HG03558 (cell line): ENCODE measurements around the gene DPH7.
A peak's percentile ranks its signal among the peaks of the same experiment; 100 is the strongest.
"Not testable (repeated sequence)": the region's sequence is repeated elsewhere in the genome, so short reads cannot be mapped to it uniquely, and the experiment has no call there.

Experiments
- ATAC-seq: cut with Tn5 transposase; IDR thresholded peaks from one replicate; pipeline ENCODE4 v1.9.1; 2021; ENCODE audit warnings: moderate number of reproducible peaks; ENCODE audit not compliant: unreplicated experiment; ENCODE audit errors: extremely low read depth

The DPH7 gene

DNA sequence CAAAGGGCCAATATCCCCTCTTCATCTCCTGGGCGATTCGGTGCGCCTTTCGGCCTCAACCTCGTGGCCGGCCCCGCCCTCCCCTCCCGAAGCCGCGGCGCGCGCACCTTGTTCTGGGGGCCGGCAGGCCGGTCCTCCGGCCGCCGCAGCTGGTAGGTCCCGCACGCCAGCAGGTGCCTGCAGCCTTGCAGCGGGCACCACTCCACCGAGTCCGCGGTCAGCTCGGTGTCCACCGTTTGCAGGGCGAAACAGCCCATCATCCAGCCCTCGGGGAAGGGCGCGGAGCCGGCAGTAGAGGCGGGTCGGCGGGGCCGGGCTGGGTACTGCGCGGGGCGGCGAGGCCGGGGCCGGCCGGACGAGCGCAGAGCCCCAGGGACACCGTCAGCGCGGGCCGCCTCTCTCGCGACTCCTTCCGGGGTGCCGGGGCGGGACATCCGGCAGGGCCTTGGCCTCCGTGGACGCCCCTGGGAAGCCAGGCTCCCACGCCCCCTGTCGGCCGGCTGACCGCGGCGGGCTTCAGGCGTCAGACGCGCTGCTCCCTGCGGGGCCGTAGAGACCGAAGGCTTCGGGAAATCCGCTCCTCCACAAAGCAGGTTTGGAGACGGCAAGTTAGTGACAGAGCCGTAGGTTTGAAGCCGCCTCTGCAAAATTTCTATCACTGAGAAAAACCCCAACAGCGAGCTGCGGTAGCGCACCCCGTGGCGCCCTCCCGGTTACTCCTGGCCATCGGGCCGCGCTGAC is at the start of gene DPH7:
TSS of gene DPH7 (minus strand) at position 408 of the 741 bp plus-strand sequence. CDS start at position 260, 148 bp downstream.
- ATAC-seq: peak; percentile 74

DNA sequence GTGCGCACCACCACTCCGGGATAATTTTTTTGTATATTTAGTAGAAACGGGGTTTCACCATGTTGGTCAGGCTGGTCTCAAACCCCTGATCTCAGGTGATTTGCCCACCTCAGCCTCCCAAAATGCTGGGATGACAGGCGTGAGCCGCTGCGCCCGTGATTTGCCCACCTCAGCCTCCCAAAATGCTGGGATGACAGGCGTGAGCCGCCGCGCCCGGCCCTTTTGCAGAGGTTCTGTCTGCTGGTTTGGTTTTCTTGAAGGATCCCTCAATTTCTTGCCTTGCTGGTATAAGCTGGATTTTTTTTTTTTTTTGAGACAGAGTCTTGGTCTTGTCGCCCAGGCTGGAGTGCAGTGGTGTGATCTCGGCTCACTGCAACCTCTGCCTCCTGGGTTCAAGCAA is 48.7 kb upstream of the DPH7 start:
- ATAC-seq: not testable (repeated sequence)

DNA sequence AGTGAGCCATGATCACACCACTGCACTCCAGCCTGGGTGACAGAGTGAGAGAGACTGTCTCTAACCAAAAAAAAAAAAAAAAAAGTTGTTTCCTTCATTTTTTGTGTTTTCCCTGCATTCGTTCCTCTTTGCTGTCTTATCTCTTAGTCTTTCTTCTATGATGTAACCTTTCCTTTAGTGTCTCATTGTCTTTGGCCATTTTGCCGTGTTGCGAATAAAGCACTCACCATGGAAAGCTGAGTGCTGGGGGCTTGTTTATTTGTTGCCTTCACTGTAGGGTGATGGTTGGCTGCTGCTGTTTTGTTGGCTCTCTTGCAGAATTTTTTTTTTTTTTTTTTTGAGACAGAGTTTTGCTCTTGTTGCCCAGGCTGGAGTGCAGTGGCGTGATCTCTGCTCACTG is 47.7 kb upstream of the DPH7 start:
- ATAC-seq: no peak

DNA sequence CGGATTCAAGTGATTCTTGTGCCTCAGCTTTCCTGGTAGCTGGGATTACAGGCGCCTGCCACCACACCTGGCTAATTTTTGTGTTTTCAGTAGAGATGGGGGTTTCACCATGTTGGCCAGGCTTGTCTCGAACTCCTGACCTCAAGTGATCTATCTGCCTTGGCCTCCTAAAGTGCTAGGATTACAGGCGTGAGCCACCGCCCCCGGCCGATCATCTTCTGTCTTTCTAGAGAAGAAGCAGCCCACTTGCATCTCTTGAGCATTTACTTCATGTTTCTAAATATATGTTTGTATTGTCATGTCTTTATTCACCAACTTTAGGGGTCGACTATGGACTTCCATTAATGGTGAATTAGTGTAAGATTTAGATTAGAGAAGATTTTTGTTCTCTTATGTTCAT is 43.5 kb upstream of the DPH7 start:
- ATAC-seq: not testable (repeated sequence)

DNA sequence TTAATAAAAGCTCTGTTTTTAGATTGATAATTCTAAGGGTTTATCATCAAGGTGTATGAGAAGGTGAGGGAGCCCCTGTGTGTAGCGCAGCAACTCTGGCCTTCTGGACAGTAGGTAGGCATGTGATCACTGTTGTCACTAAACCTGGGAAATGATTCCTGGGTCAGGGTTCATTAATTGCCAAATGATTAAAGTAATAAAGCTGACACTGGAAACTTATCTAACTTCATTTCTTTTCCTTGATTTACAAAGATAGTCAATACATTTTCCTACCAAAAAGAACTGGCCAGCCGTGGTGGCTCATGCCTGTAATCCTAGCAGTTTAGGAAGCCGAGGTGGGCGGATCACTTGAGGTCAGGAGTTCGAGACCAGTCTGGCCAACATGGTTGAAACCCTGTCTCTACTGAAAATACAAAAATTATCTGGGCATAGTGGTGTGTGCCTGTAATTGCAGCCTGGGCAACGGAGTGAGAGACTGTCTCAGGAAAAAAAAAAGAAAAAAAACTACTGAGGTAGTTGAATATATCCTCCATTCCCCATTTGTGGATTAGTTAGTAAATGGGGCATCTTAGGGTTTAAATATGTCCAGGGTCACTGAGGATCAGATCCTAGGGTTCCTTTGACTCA is 42.5 kb upstream of the DPH7 start:
- no peak for ATAC-seq

DNA sequence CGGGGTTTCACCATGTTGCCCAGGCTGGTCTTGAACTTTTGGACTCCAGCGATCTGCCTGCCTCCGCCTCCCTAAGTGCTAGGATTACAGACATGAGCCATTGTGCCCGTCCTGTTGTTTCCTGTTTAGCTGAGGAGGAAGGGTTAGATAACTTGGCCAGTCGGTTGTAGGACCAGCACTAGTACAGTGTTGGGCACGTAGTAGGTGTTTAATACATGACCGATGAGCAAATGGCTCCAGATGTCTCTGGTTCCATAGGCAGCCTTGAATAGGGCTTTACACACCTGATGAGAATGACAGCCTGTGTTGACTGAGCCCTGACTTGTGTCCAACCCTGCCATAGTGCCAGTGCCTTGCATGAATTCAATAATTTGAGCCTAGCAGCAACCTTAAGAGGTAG is 41.9 kb upstream of the DPH7 start:
- no peak for ATAC-seq

DNA sequence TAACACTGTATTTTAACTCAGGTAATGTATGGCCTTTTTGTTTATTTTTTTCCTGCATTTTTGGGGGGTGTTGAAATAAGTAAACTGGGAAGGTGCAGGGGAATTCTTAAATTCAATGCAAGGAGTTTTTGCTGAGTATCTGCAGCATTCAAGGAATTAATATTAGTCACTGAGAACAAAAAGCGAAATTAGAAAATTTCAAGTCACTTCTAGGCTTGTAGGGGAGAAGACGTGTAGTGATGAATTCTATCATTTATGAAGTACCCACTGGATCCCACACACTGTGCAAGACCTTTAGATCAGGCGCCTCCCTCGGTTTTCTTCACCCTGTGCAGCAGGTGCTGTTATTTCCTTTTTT is 41.3 kb upstream of the DPH7 start:
- ATAC-seq: no peak

DNA sequence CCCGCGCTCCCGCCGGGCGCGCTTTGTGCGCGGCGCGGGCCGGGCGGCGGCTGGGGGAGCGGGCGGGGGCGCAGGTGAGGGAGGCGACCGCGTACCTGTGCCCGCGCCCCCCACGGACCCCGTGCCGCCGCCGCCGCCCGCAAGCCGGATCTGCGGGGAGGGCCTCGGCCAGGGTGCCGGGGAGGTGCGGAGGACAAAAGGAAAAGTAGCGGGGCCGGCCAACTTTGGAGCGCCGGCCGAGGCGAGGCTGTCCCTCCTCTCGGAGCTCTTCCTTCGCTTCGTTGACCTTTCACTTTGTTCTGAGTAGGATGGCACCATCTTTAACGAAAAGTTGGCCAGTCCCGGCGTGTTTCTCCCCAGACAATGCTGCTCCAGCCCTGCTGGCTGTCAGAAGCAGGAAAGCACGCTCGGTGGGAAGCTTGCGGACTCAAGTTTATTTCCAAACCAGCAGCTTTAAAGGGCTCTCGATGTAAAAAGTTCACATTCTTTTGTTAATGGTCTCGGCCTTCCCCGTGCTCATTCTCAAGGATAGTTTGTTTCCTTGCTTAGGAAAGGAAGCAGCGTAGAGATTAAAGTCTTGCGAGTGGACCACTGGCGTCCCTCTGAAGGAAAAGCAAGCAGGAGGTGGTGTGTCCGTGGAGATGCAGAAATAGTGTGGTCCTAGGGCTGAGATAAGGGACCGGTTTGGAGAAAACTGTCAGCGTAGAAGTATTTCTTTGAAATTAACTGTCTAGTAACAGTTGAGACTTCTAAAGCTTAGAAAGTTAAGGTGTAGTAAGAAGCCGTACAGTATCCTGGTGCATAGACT is 40.7 kb upstream of the DPH7 start:
- no peak for ATAC-seq

GRCh38 chr9:137618105-137619067 is 39.7 kb upstream of the DPH7 start, which contains the start of gene EHMT1:
Gene EHMT1 (plus strand): TSS chr9:137619005. CDS start chr9:137619029, 24 bp downstream.
- no peak for ATAC-seq

DNA sequence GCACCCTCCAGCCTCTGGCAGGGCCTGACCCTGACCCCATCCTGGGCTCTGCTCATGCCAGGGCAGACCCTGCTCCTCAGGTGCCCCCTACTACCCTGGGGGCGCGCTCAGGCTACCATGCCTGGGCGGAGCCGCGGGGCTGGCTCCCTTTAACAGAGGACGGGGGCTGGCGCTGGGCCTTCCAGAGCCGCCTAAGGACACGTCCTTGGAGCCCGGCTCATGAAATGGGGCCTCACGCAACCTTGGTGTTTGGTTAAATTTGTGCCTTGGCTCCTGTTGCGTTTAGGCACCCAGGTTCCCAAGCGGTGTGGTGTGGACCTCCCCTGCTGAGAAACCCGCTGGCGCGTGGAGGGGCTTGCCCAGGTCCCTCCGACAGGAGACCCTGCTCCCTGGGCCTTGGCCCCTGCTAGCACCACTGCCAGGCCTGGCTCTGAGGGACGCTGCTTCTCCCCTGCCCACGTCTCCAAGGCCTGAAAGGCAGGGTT is 36.7 kb upstream of the DPH7 start:
- ATAC-seq: no peak

DNA sequence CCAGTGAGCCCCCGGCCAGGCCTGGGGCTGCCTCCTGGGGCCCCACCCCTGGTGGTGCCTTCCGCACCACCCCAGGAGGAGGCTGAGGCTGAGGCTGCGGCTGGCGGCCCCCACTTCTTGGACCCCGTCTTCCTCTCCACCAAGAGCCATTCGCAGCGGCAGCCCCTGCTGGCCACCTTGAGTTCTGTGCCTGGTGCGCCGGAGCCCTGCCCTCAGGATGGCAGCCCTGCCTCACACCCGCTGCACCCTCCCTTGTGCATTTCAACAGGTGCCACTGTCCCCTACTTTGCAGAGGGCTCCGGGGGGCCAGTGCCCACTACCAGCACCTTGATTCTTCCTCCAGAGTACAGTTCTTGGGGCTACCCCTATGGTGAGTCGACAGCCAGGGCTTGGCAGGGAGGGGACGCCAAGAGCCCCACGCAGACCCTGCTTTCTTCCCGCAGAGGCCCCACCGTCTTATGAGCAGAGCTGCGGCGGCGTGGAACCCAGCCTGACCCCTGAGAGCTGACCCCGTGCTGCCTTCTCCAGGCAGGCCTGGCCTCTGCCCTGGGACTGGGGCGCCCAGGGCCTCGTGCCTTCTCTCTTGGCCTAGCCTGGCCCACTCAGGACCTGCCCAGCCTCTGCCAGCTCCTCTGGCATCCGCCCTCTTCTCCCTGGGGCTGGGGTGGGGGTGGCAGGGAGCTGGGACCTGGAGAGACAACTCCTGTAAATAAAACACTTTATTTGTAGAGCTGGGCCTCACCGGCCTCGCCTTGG is 36.1 kb upstream of the DPH7 start:
- ATAC-seq: no peak

DNA sequence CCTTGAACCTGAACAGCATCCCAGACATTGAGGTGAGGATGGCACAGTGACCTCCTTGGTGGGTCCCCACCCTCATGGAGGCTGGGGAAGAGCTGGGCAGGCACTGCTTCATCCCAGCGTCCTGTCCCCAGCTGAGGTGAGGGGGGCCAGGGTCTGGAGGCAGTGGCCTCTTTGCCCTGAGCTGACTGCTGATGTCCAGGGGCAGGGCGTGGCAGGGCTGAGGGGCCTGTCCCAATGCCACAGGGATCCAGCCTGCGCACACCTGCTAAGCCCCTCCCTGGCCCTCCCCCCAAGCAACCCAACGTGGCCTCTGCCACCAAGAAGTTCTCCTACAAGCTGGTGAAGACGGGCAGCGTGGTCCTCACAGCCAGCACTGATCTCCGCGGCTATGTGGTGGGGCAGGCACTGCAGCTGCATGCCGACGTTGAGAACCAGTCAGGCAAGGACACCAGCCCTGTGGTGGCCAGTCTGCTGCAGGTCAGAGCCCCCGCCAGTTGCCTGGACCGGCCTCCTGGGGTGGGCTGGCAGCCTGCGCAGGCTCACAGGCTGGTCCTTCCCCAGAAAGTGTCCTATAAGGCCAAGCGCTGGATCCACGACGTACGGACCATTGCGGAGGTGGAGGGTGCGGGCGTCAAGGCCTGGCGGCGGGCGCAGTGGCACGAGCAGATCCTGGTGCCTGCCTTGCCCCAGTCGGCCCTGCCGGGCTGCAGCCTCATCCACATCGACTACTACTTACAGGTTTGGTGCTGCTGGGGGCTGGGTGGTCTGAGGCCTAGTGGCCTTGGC is 35.2 kb upstream of the DPH7 start:
- no peak for ATAC-seq

- no peak for ATAC-seq
Measured at GRCh38 chr9:137613259-137613658, 34.5 kb upstream of the DPH7 start.

GRCh38 chr9:137612741-137613142 is 34.0 kb upstream of the DPH7 start:
- no peak for ATAC-seq

- ATAC-seq: no peak
Measured at GRCh38 chr9:137611623-137612609, 33.2 kb upstream of the DPH7 start.

DNA sequence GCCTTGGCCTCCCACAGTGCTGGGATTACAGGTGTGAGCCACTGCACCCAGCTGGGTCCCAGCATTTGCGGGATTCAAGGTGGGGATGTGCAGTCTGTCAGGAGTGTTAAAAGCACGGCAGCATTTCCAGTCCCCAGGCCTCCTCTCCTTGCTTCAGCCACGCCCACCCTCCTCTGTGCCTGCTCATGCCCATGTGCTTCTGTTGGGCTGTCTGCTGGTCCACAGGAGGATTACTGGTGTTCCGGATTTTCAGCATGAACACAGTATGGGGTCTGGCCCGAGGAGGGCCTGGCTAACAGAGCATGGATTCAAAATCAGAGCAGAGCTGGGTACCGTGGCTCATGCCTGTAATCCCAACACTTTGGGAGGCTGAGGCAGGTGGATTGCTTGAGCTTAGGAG is 32.2 kb upstream of the DPH7 start:
- ATAC-seq: no peak

DNA sequence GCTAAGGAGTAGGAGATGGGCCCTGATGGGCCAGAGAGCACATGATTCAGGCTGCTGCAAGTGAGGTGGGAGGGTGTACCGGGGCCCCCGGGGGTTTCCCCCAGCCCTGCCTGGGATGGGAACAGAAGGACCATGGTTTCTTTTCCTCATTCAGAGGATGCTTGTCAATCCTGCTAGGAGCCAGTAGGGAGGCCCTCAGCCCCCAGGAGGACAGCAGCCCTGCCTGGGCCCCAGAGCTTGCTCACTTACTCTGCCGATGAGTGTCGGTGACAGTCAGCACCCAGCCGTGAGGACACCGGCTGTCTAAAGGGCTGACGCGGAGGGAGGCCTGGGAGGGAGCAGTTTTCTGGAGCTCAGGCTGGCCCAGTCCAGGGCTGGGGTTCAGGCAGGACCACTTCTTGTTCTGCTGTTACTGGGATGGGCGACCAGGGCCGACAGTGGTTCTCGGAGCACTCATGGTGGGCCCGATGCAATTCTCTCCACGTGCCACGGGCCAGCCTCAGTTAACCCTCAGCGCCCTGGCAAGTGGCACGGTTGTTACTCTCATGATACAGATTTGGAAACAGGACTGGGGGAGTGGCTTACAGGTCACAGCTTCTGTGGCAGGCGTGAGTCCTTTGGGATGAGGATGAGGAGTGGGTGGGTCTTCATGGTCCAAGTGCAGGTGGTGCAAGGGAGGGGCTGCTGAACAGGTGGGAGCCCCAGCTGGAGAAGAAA is 28.6 kb upstream of the DPH7 start:
- no peak for ATAC-seq
